SIG-M5 (cell line): ENCODE results near the gene TACC2.

Experiments used
- DNase-seq: peaks from one replicate; lab custom pipeline; 2025; lab: John Stamatoyannopoulos, UW

Gene TACC2

DNA sequence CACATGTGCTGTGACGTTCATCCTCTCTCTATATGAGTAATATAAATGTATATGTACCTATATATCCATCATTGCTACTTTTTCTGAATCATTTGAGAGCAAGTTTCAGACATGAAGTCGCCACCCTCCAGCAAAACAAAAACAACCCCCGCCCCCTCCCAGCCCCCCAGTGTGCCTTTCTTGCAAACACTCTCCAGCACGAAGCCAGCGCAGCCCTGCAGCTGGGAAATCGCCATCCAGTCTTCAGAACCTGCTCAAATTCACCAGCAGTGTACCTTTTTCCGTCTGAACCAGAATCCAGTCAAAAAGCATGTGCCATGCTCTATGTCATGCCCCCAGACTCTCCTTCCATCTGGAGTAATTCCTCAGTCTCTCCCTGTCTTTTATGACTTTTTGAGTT is 135.8 kb downstream of the TACC2 start:
- DNase-seq, result no peak

- no peak for DNase-seq
Observed at GRCh38 chr10:122126763-122127659, 138.0 kb downstream of the TACC2 start.

DNA sequence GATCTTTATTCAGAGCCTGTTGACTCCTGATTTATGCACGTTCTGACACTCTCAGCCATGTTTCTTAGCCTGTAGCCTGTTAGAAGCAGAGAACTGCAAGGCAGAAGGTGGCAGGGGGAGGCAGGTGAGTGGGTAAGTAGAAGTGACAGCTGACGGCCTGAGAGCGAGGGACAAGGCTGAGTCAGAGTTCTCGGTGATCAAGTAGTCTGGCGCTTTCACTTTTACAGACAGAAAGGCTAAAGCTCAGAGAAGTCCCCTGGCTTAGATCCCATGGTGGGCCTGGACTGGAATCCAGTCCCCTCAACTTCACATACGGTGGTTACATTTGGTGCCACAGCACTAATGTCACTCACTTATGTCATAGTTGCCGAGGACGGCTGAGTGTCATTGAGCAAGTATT is 139.0 kb downstream of the TACC2 start:
- DNase-seq, result no peak

DNA sequence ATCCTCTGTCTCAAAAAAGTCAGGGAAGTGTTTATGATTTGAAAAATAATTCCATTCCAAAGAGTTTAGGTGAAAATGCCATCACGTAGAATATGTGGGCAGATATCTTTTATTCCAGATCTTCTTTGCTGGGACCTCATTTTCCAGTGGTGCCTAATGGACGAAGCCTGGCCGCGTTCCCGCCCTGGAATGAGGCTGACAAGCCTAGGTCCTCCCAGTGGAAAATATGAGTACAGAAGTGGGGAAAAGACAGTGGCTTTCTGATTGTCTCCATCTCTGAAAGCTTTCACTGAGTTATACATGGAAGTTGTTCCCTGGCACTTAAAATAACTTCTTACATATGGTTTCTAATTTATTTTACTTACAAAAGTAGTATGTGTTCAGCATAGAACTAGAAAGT is 139.4 kb downstream of the TACC2 start:
- no peak for DNase-seq

- no peak for DNase-seq
Observed at GRCh38 chr10:122130474-122131110, 141.6 kb downstream of the TACC2 start.

DNA sequence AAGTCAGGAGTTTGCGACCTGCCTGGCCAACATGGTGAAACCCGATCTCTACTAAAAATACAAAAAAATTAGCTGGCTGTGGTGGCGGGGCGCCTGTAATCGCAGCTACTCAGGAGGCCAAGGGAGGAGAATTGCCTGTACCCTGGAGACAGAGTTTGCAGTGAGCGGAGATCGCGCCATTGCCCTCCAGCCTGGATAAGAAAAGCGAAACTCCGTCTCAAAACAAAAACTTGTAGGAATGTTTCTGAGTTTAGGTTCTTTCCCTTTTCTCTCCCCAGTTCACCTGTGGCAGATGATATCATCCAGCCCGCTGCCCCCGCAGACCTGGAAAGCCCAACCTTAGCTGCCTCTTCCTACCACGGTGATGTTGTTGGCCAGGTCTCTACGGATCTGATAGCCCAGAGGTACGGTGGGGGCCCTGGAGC is 143.4 kb downstream of the TACC2 start:
- no peak for DNase-seq

DNA sequence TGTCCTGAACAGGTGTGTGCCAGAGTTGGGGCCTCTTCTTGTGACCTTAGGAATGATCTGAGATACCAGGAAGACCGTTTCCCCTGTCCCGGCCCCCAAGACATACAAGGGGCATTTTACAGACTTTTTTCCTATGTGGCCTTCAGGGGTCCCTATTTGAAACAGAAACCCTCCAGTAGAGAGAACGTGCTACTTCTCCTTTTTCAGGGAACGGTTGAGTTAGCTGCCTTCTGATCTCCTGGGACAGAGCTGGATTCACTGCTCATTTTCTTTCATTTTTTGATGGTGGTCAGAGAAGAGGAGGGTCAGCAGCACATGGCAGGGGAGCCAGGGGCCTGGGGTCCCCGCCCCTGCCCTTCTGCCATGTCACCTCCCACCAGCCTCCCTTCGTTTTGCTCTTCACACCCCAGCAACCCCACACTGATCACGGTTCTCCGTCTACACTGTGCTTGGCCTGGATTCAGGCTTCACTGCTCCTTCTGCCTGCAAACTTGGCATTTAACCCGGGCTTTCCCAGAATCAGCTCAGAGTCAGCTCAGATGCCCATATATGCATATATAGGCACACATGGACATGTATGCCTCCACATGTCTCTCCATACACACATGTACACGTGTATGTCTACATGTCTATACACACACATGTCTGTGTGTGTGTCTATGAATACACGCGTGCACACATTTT is 144.1 kb downstream of the TACC2 start:
- no peak for DNase-seq

GRCh38 chr10:122135251-122136025 is 146.5 kb downstream of the TACC2 start:
- DNase-seq, result no peak

- no peak for DNase-seq
Observed at GRCh38 chr10:122138831-122139625, 150.1 kb downstream of the TACC2 start.

GRCh38 chr10:122139627-122140170 is 150.7 kb downstream of the TACC2 start:
- no peak for DNase-seq

DNA sequence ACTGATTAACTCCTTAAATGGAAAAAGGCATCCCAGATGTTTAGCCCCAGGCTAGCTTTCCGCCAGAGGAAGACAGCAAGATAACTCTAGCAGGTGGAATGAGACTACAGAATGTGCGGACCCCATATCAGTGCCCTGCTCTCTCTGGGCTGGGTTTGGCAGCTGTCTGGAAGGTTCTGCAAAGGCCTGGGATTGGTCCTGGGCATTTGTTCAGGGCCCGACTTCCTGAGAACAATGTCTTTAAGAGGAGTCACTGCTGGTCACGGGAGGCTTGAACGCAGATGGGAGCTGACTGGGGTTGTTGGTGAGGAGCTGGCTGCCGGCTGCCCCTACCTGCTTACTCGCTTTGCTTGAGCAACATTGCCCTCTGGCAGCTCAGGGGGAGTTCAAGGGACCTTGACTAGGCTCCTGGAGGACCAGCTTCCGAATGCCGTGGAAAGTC is 151.5 kb downstream of the TACC2 start:
- no peak for DNase-seq

DNA sequence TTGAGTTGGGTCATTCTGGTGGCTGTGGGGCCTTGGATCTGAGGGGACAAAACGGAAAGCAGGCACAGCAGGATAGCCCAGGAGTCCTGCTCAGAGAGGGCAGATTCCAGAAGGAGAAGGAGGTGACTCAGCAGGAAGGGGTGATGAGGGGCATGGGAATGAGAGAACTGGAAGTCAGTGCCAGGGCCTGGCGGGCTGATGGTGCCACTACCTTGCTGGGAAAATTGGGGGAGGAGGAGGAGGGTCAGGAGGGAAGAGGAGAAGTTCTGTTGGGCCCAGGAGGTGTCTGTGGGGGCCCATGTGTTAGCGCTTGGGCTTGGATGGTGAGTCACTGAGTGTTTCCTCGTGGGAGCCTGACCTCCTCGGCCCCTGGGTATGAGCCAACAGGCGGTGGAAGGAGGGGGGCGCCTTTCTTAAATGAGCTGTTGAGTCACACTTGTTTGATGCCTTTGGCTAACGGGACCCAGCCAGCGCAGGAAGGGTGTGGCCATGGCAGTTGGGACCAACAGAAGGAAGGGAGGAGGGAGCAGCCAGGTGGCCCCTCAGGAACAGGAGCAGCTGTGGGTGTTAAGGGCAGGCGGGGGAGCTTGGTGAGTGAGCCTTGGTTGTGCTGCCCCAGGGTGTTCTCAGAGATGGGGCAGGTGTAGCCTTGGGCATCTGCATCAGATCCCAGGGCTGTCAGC is 152.1 kb downstream of the TACC2 start:
- DNase-seq, result no peak

- no peak for DNase-seq
Observed at GRCh38 chr10:122141821-122142640, 153.1 kb downstream of the TACC2 start.

- no peak for DNase-seq
Observed at GRCh38 chr10:122142641-122143237, 153.8 kb downstream of the TACC2 start.

DNA sequence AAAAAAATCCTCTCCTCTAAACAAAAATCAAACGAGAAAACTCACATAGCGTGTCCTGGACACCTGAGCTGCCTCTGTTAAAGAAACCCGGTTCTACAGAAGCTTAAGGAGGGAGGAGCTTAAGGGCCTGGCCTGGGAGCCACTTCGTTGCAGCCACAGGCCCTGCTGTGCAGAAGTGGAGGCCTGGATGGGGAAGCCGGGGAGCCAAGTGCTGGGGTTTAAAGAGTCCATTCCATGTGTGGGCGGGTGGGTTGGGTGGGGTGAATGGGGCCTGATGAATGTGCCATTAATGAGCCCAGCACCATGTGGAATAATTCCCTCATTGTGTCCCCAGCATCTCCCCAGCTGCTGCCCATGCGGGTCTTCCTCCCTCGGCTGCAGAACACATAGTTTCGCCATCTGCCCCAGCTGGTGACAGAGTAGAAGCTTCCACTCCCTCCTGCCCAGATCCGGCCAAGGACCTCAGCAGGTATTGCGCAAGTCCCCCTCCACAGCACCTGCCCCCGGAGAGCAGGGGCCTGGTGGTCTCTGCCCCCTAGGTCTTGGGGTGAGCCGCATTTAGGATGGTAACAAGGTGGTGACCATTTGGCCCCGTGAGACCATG is 154.4 kb downstream of the TACC2 start:
- no peak for DNase-seq

DNA sequence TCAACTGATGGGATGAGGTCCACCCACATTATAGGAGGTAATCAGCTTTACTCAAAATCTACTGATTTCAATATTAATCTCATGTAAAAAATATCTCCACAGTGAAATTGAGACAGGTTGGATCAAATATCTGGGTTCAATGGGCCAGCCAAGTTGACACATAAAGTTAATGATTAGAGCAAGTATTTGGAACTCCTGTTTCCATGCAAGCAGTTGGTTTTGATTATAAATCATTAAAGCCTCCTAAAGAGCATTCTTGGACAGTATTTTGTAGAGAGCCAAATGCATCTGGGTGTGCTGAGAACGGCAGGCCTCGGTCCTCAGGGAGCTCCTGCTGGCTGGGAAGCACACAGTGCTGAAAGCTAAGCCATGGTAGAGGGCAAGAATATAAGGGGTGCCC is 155.2 kb downstream of the TACC2 start:
- no peak for DNase-seq

- no peak for DNase-seq
Observed at GRCh38 chr10:122145113-122145512, 156.2 kb downstream of the TACC2 start.

DNA sequence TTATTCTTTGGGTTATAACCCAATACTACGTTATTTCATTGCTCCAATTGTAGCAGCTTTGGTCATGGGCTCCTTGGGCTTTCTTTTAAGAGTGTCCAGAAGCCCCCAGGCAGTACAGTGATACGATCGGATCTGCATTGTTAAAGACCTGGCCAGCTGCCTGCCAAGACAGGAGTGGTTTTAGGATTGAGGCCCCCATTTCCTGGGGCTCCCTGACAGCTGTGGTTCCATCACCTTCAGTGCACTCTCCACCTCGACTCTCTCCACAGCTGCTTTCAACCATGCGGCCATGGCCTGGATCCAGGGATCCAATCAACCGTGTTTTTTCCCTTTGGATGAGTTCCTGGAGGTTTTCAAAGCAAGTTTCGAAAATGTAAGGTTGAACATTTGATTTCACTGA is 158.7 kb downstream of the TACC2 start:
- DNase-seq, result no peak
